ENCODE data around the gene B9D1.

B9D1 gene

DNA sequence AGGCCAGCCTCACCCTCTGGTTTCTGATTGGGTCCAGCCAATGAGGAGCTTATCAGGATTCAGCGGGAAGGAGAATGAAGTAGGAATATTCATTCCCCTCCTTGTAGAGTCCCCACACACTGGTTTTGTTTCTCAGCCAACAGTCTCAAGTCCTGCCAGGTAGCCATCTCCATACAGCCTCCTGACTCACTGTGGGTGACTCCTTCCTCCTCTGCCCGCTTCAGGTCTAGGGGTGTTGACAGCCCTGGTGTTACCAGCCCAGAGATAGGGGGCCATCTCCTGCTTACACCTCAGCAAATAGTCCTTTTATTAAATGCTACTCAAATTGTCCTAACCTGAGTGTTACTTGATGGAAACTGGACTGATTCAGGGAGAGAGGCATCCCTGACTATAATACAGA, 28.4 kb upstream of the B9D1 start:
- no peak for TF ChIP-seq ZBTB7A (IDR thresholded peaks at IDR 0.05; ENCODE audit: low read depth)

DNA sequence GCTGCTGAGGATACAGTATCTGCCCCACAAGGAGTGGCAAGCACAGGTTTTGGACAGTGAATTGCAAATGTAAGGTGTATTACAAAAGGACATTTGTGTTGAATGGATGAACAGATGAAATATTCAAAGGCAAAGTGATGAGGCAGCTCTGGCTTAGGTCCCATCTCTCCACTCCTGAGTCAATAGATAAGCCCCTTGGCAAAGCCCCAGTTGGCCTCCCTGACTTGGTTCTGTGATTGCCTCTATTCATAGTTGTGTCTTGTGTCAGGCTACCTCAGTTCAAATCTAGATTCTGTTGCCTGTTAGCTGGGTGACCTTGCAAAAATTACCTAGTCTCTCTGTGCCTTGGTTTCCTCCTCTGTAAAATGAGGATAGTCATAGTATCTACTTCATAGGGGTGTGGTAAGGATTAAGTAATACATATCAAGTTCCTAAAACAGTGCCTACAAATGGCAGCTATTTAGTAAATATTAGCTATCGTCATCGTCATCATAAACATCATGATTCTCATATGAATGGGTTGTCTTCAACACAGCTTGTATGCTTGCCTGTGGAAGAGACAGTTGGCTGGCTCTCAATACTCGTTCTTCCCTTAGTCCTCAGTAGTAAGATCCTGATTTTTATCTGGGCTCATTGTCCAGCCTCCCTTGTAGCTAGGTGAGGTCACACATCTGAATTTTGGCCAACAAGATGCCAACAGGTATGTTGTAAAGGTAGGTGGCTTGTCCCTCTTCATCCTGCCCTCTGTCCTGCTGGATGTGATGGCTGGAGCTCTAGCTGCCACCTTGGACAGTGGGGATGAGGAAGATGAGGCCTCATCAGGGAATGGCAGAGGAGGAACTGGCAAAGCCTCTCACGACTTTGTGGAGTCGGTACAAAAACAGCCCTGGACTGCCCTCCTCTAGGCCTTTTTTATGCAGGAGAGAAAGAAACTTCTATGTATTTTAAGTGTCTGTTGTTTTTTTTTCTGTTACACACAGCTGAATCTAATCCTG, 26.6 kb upstream of the B9D1 start:
- TF ChIP-seq NFIC (IDR thresholded peaks at IDR 0.05) (no peak), EGR1 (IDR thresholded peaks at IDR 0.05) (no peak), YY1 (IDR thresholded peaks at IDR 0.05; ENCODE audit: low read depth) (no peak), TCF12 (IDR thresholded peaks at IDR 0.05; ENCODE audit: low read depth) (no peak), ZBTB7A (IDR thresholded peaks at IDR 0.05; ENCODE audit: low read depth) (no peak), RAD21 (IDR thresholded peaks at IDR 0.05; ENCODE audit: low read depth) (no peak), CEBPB (IDR thresholded peaks at IDR 0.05) (no peak), TEAD4 (IDR thresholded peaks at IDR 0.05) (no peak)
- TF ChIP-seq, protein P1, sequence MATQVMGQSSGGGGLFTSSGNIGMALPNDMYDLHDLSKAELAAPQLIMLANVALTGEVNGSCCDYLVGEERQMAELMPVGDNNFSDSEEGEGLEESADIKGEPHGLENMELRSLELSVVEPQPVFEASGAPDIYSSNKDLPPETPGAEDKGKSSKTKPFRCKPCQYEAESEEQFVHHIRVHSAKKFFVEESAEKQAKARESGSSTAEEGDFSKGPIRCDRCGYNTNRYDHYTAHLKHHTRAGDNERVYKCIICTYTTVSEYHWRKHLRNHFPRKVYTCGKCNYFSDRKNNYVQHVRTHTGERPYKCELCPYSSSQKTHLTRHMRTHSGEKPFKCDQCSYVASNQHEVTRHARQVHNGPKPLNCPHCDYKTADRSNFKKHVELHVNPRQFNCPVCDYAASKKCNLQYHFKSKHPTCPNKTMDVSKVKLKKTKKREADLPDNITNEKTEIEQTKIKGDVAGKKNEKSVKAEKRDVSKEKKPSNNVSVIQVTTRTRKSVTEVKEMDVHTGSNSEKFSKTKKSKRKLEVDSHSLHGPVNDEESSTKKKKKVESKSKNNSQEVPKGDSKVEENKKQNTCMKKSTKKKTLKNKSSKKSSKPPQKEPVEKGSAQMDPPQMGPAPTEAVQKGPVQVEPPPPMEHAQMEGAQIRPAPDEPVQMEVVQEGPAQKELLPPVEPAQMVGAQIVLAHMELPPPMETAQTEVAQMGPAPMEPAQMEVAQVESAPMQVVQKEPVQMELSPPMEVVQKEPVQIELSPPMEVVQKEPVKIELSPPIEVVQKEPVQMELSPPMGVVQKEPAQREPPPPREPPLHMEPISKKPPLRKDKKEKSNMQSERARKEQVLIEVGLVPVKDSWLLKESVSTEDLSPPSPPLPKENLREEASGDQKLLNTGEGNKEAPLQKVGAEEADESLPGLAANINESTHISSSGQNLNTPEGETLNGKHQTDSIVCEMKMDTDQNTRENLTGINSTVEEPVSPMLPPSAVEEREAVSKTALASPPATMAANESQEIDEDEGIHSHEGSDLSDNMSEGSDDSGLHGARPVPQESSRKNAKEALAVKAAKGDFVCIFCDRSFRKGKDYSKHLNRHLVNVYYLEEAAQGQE (IDR thresholded peaks at IDR 0.05; ENCODE audit: low read depth): no peak
- TF ChIP-seq, protein P2, sequence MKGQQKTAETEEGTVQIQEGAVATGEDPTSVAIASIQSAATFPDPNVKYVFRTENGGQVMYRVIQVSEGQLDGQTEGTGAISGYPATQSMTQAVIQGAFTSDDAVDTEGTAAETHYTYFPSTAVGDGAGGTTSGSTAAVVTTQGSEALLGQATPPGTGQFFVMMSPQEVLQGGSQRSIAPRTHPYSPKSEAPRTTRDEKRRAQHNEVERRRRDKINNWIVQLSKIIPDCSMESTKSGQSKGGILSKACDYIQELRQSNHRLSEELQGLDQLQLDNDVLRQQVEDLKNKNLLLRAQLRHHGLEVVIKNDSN (IDR thresholded peaks at IDR 0.05): no peak

DNA sequence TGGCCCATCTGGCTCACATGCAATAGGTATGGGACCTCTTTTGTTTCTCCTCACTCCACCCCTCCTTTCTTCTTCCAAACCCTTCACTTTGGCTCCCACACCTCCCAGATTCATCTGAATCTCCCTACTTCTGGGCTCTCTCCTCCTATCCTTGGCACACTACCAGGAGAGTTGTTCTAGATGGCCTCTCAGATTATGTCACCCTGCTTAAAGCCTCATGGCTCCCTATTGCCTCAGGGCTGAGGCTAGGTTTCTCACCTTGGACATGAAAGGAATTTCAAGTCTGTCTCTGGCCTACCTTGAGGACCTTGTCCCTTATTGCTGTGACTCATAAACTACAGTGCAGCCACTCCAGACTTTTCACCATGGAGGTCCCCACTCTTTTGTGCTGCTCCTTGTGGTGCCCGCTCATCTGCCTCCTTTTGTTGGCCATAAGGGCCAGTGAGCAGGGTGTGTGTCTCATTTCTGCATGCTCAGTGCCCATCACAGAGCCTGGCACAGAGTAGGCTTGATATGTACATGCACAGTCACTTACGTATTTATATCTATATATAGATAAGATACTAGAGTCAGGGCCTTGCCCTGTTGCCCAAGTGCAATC, 25.5 kb upstream of the B9D1 start:
- TF ChIP-seq FOXM1 (IDR thresholded peaks at IDR 0.05; ENCODE audit: borderline replicate concordance, low read depth) (no peak), TEAD4 (IDR thresholded peaks at IDR 0.05) (no peak), EGR1 (IDR thresholded peaks at IDR 0.05) (no peak), EP300 (IDR thresholded peaks at IDR 0.05; ENCODE audit: borderline replicate concordance) (no peak), NFIC (IDR thresholded peaks at IDR 0.05) (no peak), YY1 (IDR thresholded peaks at IDR 0.05; ENCODE audit: low read depth) (no peak), ZBTB7A (IDR thresholded peaks at IDR 0.05; ENCODE audit: low read depth) (no peak), CREB1 (IDR thresholded peaks at IDR 0.05; ENCODE audit: low read depth) (no peak), TCF12 (IDR thresholded peaks at IDR 0.05; ENCODE audit: low read depth) (no peak), CEBPB (IDR thresholded peaks at IDR 0.05) (no peak), TAF1 (IDR thresholded peaks at IDR 0.05; ENCODE audit: low read depth) (no peak)
- TF ChIP-seq, protein P2 (IDR thresholded peaks at IDR 0.05): no peak
- TF ChIP-seq, protein P1 (IDR thresholded peaks at IDR 0.05; ENCODE audit: low read depth): no peak
- TF ChIP-seq, protein P3, sequence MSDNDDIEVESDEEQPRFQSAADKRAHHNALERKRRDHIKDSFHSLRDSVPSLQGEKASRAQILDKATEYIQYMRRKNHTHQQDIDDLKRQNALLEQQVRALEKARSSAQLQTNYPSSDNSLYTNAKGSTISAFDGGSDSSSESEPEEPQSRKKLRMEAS (IDR thresholded peaks at IDR 0.05): no peak

DNA sequence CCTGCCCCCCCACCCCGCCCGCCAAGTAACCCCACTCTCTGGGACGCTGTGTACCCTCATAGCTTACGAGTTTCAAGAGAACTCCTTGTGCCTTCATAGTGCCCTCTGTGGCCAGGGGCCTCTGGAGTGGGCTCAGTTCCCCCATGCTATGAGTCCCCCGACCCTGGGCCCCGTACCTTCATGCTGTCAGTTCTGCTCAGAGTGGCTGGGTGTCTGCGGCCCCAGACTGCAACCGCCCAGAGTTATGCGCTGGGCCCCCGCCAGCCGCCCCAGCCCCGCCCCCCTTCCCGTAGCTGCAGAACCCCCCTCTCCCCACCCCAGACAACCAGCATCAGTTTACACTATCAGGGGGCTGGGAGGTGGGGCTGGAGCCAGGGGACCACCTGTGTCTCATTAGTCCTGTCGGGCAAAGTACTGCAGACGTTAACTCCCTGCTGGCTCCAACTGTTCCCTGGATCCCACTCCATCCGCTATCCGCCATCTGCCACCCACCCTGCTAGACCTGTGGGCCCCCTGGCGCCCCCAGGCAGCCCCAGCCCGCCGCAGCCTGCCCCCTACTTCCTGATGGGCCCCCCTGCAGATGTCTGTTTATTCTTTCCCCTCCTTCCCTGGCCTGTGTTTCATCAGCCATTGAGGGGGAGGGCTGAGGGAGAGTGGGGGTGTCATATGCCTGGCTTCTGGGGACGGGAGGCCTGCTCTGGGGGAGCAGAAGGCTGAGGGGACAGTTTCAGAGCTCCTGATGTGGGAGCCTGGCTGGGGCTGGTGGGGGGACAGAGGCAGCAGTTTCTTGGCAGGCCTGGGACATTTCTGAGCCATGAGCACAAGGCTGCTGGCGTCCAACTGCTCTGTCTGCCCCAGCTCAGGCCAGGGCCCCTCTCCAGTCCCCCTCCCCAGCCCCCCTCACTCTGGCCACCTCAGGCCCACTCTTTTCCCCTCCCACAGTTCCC, 24.7 kb upstream of the B9D1 start, which contains the start of gene MFAP4:
MFAP4 (minus strand) TSS at position 217 of the 947 bp plus-strand sequence; CDS start at position 182, 35 bp downstream.
- TF ChIP-seq TAF1 (IDR thresholded peaks at IDR 0.05; ENCODE audit: low read depth) (no peak), RAD21 (IDR thresholded peaks at IDR 0.05; ENCODE audit: low read depth) (no peak), YY1 (IDR thresholded peaks at IDR 0.05; ENCODE audit: low read depth) (no peak), ZBTB7A (IDR thresholded peaks at IDR 0.05; ENCODE audit: low read depth) (no peak), EP300 (IDR thresholded peaks at IDR 0.05; ENCODE audit: borderline replicate concordance) (no peak)
- TF ChIP-seq, protein P3 (IDR thresholded peaks at IDR 0.05): no peak
- TF ChIP-seq, protein P1 (IDR thresholded peaks at IDR 0.05; ENCODE audit: low read depth): no peak
